ENCODE measurements around the gene RABGAP1L.

Gene RABGAP1L

GRCh38 chr1:174819596-174819995, 660.3 kb downstream of the RABGAP1L start:
- H3K36me3 Mint-ChIP-seq (ENCODE audit: low read depth) = no peaks in the 10 kb centered on the region
- H3K9me3 Mint-ChIP-seq = no peaks in the 10 kb centered on the region
- H3K27me3 Mint-ChIP-seq (ENCODE audit: low read depth, poor library complexity) = peaks cover 12% of the 10 kb centered on the region
- no peak for TF ChIP-seq CTCF (IDR thresholded peaks at IDR 0.05)
- no peak overlapping the region for H3K4me3 Mint-ChIP-seq
- H3K27ac Mint-ChIP-seq = no peak overlapping the region
- no peaks in the 10 kb centered on the region for H3K4me1 Mint-ChIP-seq
- DNase-seq = no peak

- Mint-ChIP-seq H3K27me3 (ENCODE audit: low read depth, poor library complexity) (peaks cover 9% of the 10 kb centered on the region), H3K27ac (no peak overlapping the region), H3K36me3 (ENCODE audit: low read depth) (no peaks in the 10 kb centered on the region), H3K9me3 (no peaks in the 10 kb centered on the region), H3K4me3 (no peak overlapping the region), H3K4me1 (no peaks in the 10 kb centered on the region)
- TF ChIP-seq CTCF (IDR thresholded peaks at IDR 0.05) = no peak
- DNase-seq = no peak
Measured at GRCh38 chr1:174825127-174825526, 665.8 kb downstream of the RABGAP1L start.

- Mint-ChIP-seq H3K27ac (no peak overlapping the region), H3K36me3 (ENCODE audit: low read depth) (no peaks in the 10 kb centered on the region), H3K4me1 (no peaks in the 10 kb centered on the region), H3K9me3 (no peaks in the 10 kb centered on the region), H3K4me3 (no peak overlapping the region), H3K27me3 (ENCODE audit: low read depth, poor library complexity) (peaks cover 9% of the 10 kb centered on the region)
- no peak for TF ChIP-seq CTCF (IDR thresholded peaks at IDR 0.05)
- DNase-seq = no peak
Measured at GRCh38 chr1:174825806-174826205, 666.5 kb downstream of the RABGAP1L start.

- no peak overlapping the region for H3K4me3 Mint-ChIP-seq
- TF ChIP-seq CTCF (IDR thresholded peaks at IDR 0.05) = no peak
- H3K4me1 Mint-ChIP-seq = no peaks in the 10 kb centered on the region
- no peak for DNase-seq
- H3K36me3 Mint-ChIP-seq (ENCODE audit: low read depth) = no peaks in the 10 kb centered on the region
- no peaks in the 10 kb centered on the region for H3K9me3 Mint-ChIP-seq
- no peak overlapping the region for H3K27ac Mint-ChIP-seq
- H3K27me3 Mint-ChIP-seq (ENCODE audit: low read depth, poor library complexity) = peaks cover 4% of the 10 kb centered on the region
Measured at GRCh38 chr1:174828264-174828663, 668.9 kb downstream of the RABGAP1L start.

- Mint-ChIP-seq H3K27ac (no peak overlapping the region), H3K4me1 (no peaks in the 10 kb centered on the region), H3K36me3 (ENCODE audit: low read depth) (no peaks in the 10 kb centered on the region), H3K4me3 (no peak overlapping the region), H3K27me3 (ENCODE audit: low read depth, poor library complexity) (peaks cover 4% of the 10 kb centered on the region), H3K9me3 (no peaks in the 10 kb centered on the region)
- DNase-seq = no peak
- TF ChIP-seq CTCF (IDR thresholded peaks at IDR 0.05) = no peak
Measured at GRCh38 chr1:174829990-174830389, 670.7 kb downstream of the RABGAP1L start.

GRCh38 chr1:174836543-174836942, 677.2 kb downstream of the RABGAP1L start:
- DNase-seq = no peak
- Mint-ChIP-seq H3K27ac (no peak overlapping the region), H3K4me1 (no peaks in the 10 kb centered on the region), H3K9me3 (no peaks in the 10 kb centered on the region), H3K27me3 (ENCODE audit: low read depth, poor library complexity) (peaks cover 4% of the 10 kb centered on the region), H3K36me3 (ENCODE audit: low read depth) (no peaks in the 10 kb centered on the region), H3K4me3 (no peak overlapping the region)
- no peak for TF ChIP-seq CTCF (IDR thresholded peaks at IDR 0.05)
